ENCODE results near the gene PEX1. TPM values are rescaled to one million over a fixed set of nuclear protein-coding genes. Genes with fewer than 3 reads are reported as not detected.

The PEX1 gene
- total and polyA plus RNA-seq, 2 donors (not counting 3 experiments of a cell fraction or from before 2014, with no cell fraction given), result 8.4 to 11.7 TPM

DNA sequence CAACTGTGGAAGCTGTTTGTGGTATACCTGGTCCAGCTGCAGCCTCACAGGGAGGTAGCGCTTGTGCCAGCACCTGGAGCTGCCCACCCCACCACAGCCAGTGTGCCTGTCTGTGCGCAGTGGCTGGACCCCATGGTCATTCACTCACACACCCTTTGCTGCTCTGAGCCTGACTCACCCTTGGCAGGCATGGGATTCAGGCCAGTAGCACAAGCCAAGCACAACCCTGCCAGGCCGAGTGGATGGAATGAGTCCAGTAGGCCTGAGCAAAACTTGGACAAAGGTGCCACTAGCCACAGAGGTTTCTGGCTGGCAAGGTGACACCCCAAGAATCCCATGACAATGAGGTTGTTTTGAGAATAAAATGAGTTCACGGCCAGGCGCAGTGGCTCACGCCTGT is 19.3 kb upstream of the PEX1 start:
- no peak for FAIRE-seq
- H3K27ac ChIP-seq (ENCODE audit: insufficient read depth, low read depth, low read length), result no peak overlapping the region
- no peak overlapping the region for H3K9ac ChIP-seq (replicated peaks; ENCODE audit: extremely low read depth, insufficient read depth, low read length)
- no peak overlapping the region for H3K4me2 ChIP-seq (ENCODE audit: insufficient read depth, low read length)
- TF ChIP-seq EZH2 (IDR thresholded peaks at IDR 0.05; ENCODE audit: borderline replicate concordance, low read depth, low read length, severe bottlenecking), result no peak
- TF ChIP-seq POLR2AphosphoS5 (IDR thresholded peaks at IDR 0.05; ENCODE audit: insufficient read depth, low read depth, low read length), result no peak
- no peak for TF ChIP-seq MYC (IDR thresholded peaks at IDR 0.05; ENCODE audit: low read depth, low read length)
- TF ChIP-seq GATA2 (IDR thresholded peaks at IDR 0.05; ENCODE audit: insufficient read depth, insufficient read length, low read depth, low read length), result no peak
- no peak for TF ChIP-seq FOS (IDR thresholded peaks at IDR 0.05; ENCODE audit: borderline replicate concordance, insufficient read depth, low read length)
- TF ChIP-seq POLR2A (IDR thresholded peaks at IDR 0.05; ENCODE audit: low read depth, low read length), result no peak
- TF ChIP-seq, protein P1, sequence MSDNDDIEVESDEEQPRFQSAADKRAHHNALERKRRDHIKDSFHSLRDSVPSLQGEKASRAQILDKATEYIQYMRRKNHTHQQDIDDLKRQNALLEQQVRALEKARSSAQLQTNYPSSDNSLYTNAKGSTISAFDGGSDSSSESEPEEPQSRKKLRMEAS (IDR thresholded peaks at IDR 0.05; ENCODE audit: insufficient read depth, insufficient read length), result no peak
- TF ChIP-seq, protein P2, sequence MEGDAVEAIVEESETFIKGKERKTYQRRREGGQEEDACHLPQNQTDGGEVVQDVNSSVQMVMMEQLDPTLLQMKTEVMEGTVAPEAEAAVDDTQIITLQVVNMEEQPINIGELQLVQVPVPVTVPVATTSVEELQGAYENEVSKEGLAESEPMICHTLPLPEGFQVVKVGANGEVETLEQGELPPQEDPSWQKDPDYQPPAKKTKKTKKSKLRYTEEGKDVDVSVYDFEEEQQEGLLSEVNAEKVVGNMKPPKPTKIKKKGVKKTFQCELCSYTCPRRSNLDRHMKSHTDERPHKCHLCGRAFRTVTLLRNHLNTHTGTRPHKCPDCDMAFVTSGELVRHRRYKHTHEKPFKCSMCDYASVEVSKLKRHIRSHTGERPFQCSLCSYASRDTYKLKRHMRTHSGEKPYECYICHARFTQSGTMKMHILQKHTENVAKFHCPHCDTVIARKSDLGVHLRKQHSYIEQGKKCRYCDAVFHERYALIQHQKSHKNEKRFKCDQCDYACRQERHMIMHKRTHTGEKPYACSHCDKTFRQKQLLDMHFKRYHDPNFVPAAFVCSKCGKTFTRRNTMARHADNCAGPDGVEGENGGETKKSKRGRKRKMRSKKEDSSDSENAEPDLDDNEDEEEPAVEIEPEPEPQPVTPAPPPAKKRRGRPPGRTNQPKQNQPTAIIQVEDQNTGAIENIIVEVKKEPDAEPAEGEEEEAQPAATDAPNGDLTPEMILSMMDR (IDR thresholded peaks at IDR 0.05; ENCODE audit: extremely low read depth in 1 of 2, insufficient read depth in 1 of 2, low read depth in 1 of 2, low read length in 2 of 2), result no peak
- no peak for TF ChIP-seq JUN (IDR thresholded peaks at IDR 0.05; ENCODE audit: borderline replicate concordance, insufficient read depth, insufficient read length, low read depth)
- no peaks in the 10 kb centered on the region for H3K9me1 ChIP-seq (replicated peaks; ENCODE audit: control insufficient read depth, extremely low read depth, insufficient read depth, low read length)
- no peaks in the 10 kb centered on the region for H4K20me1 ChIP-seq (replicated peaks; ENCODE audit: control insufficient read depth, extremely low read depth, insufficient read depth, low read length)
- H3K27me3 ChIP-seq (ENCODE audit: control insufficient read depth in 2 of 2, insufficient read depth in 2 of 2, low read length in 2 of 2), result peaks cover 0 to 2% of the 10 kb centered on the region in 2 experiments
- no TSS peak for BruUV-seq (replicated peaks)
- POLR2A ChIA-PET, result no interaction called here
- H2AFZ ChIP-seq (ENCODE audit: low read depth, low read length), result no peak overlapping the region
- DNase-seq (ENCODE audit: low read depth, low spot score), result no peak
- H3K9me3 ChIP-seq (replicated peaks; ENCODE audit: control insufficient read depth, insufficient read depth, low read length), result no peaks in the 10 kb centered on the region
- no peak overlapping the region for H3K4me3 ChIP-seq (replicated peaks in 1 of 3; ENCODE audit: insufficient read depth in 1 of 3, low read depth in 1 of 3, low read length in 3 of 3)
- no peaks in the 10 kb centered on the region for H3K4me1 ChIP-seq (ENCODE audit: control insufficient read depth, extremely low read depth, insufficient read depth, low read length)
- CTCF ChIA-PET, result no interaction called here
- dilution Hi-C loops (cut with MboI; ENCODE audit: extremely low pct_ligation_motif_present, low sequenced_read_pairs), result no loop called here
- no peaks in the 10 kb centered on the region for H3K79me2 ChIP-seq (ENCODE audit: control insufficient read depth, insufficient read depth, low read length)
- H3K36me3 ChIP-seq (ENCODE audit: control insufficient read depth in 2 of 2, extremely low read depth in 1 of 2, insufficient read depth in 2 of 2, low read length in 2 of 2), result no peaks in the 10 kb centered on the region
- intact Hi-C loops (cut with micrococcal nuclease), result no loop called here
